ENCODE measurements around the gene RGS3.

Gene RGS3

GRCh38 chr9:113619491-113620376 is 156.2 kb downstream of the RGS3 start:
- H3K4me3 ChIP-seq (ENCODE audit: low read length), result peak overlapping the region; percentile 27
- no peak for DNase-seq (ENCODE audit: low read depth)
- TF ChIP-seq CTCF (conservative IDR thresholded peaks at IDR 0.05; ENCODE audit: low read length), result no peak

- DNase-seq (ENCODE audit: low read depth), result peak; percentile 95
- H3K4me3 ChIP-seq (ENCODE audit: low read length), result peak overlapping the region; percentile 27
- no peak for TF ChIP-seq CTCF (conservative IDR thresholded peaks at IDR 0.05; ENCODE audit: low read length)
Observed at GRCh38 chr9:113620377-113621161, 157.0 kb downstream of the RGS3 start.

- DNase-seq (ENCODE audit: low read depth), result peak; percentile 97
Observed at GRCh38 chr9:113621309-113621791, 157.8 kb downstream of the RGS3 start.

GRCh38 chr9:113621980-113622379 is 158.5 kb downstream of the RGS3 start:
- no peak for DNase-seq (ENCODE audit: low read depth)
- TF ChIP-seq CTCF (conservative IDR thresholded peaks at IDR 0.05; ENCODE audit: low read length), result no peak
- no peak overlapping the region for H3K4me3 ChIP-seq (ENCODE audit: low read length)

More at GRCh38 chr9:113621309-113621791, 157.8 kb downstream of the RGS3 start:
- H3K4me3 ChIP-seq (ENCODE audit: low read length), result peak overlapping the region; percentile 17
- TF ChIP-seq CTCF (conservative IDR thresholded peaks at IDR 0.05; ENCODE audit: low read length), result no peak

GRCh38 chr9:113622600-113623400 is 159.3 kb downstream of the RGS3 start:
- peak; percentile 73 for DNase-seq (ENCODE audit: low read depth)
- no peak for TF ChIP-seq CTCF (conservative IDR thresholded peaks at IDR 0.05; ENCODE audit: low read length)
- H3K4me3 ChIP-seq (ENCODE audit: low read length), result no peak overlapping the region

- no peak for TF ChIP-seq CTCF (conservative IDR thresholded peaks at IDR 0.05; ENCODE audit: low read length)
- no peak overlapping the region for H3K4me3 ChIP-seq (ENCODE audit: low read length)
- no peak for DNase-seq (ENCODE audit: low read depth)
Observed at GRCh38 chr9:113623851-113624485, 160.4 kb downstream of the RGS3 start.
